Heart left ventricle (tissue), 16 donors: ENCODE results near the gene IQCH. TPM values are rescaled to one million over a fixed set of nuclear protein-coding genes. Genes with fewer than 3 reads are reported as not detected.

Source experiments
- ATAC-seq, 4 donors: fragments of 200-7000 bp; cut with Tn5 transposase; one replicate each; pipeline ENCODE4 v1.9.1; 2020 to 2022; ENCODE audit warnings: moderate library complexity in 4 of 4, mild to moderate bottlenecking in 3 of 4, moderate number of reproducible peaks in 1 of 4
- DNase-seq, 5 donors: peaks; one replicate each; pipeline ENCODE4 v3.0.0-alpha.2; 2020
- H3K27ac ChIP-seq, 12 donors: fragments of 200-600 bp; sonication (generic) in 4 of 12; one replicate each; pipeline versions ENCODE4 v1.5.0 to v1.8.0; 2016 to 2022; ENCODE audit warnings: mild to moderate bottlenecking in 2 of 12
- H3K27me3 ChIP-seq, 9 donors: fragments of 200-600 bp; sonication (generic) in 2 of 9; one replicate each; pipeline versions ENCODE4 v1.5.1 to v1.8.0; 2016 to 2022; ENCODE audit warnings: mild to moderate bottlenecking in 3 of 9
- H3K36me3 ChIP-seq, 9 donors: fragments of 200-600 bp; sonication (generic) in 2 of 9; one replicate each; pipeline versions ENCODE4 v1.5.0 to v1.8.0; 2018 to 2022; ENCODE audit warnings: mild to moderate bottlenecking in 2 of 9
- H3K4me1 ChIP-seq, 12 donors: fragments of 200-600 bp; sonication (generic) in 4 of 12; one replicate each; pipeline versions ENCODE4 v1.5.0 to v1.8.0; 2016 to 2022; ENCODE audit warnings: mild to moderate bottlenecking in 3 of 12
- H3K4me3 ChIP-seq, 12 donors: fragments of 200-600 bp; sonication (generic) in 4 of 12; one replicate each; pipeline versions ENCODE4 v1.5.0 to v1.8.0; 2017 to 2022; ENCODE audit warnings: mild to moderate bottlenecking in 9 of 12, moderate library complexity in 4 of 12
- H3K9me3 ChIP-seq, 12 donors: fragments of 200-600 bp; sonication (generic) in 4 of 12; one replicate each; pipeline versions ENCODE4 v1.5.0 to v1.8.0; 2016 to 2022; ENCODE audit warnings: mild to moderate bottlenecking in 1 of 12
- CTCF ChIP-seq, 12 donors: fragments of 200-600 bp; sonication (generic) in 4 of 12; IDR thresholded peaks; one replicate each; pipeline versions ENCODE4 v1.5.0 to v1.8.0; 2018 to 2022; ENCODE audit warnings: antibody characterized with exemption in 12 of 12, mild to moderate bottlenecking in 5 of 12
- POLR2A ChIP-seq, 2 donors: fragments of 450-650 bp; IDR thresholded peaks; one replicate each; pipeline ENCODE4 v1.6.1; 2017; ENCODE audit warnings: antibody characterized with exemption in 2 of 2, mild to moderate bottlenecking in 2 of 2, moderate library complexity in 2 of 2
- WGBS, 4 donors: extraction: QIAGEN DNeasy Blood & Tissue Kit in 2 of 4; methylation state at CpG; one replicate each; pipeline versions ENCODE4 v1.1.5 to v1.1.7; 2013 to 2018; 5-methylcytosine and 5-hydroxymethylcytosine counted together
- intact Hi-C, 10 donors: fragments of 100-400 bp; cut with DNase I; formaldehyde crosslinking; loops; one replicate each; pipeline versions ENCODE4 v1.11.1 to v1.14.2; 2022
- polyA plus RNA-seq, 2 donors: library from polyadenylated mRNA; stranded (reverse); fragments of 200-250 nt; gene quantifications; one replicate each; pipeline ENCODE4 v1.2.3, GENCODE V29; 2013
- total RNA-seq, 9 donors: library from RNA; depleted of rRNA in 2 of 9; stranded (reverse); fragments of >200 nt in 2 of 9; fragmentation: NEBNext Ultra II Directional in 3 of 9; extraction: Animal tissue kit (Norgen Biotek cat#: 25700) in 3 of 9; gene quantifications; one replicate each; pipeline versions ENCODE4 v1.1.0 to v1.2.4, GENCODE V29; 2016 to 2023
- donor health status: ischemic (EF 13 %, LVEDD 7.1; RV severe dilation, severe dysfunction).
- donor health status: healthy with polysubstance abuse.
- donor health status: DM: no; HTN: yes; CAD: no.
- donor health status: DM: no; HTN: no; CAD: no.
- donor health status: ischemic (EF 25% LVEDD 6.9; RV normal size, moderate dysfunction).
- donor health status: ischemic (EF 25% LVEDD 5.7; RV mildly dilated, moderate dysfunction).
- donor health status: healthy.
- donor health status: DM: yes; HTN: yes; CAD: no.
- donor health status: ischemic (EF 35%, LVEDD 5.7; RV mildly dilated, moderate dysfunction).
- donor health status: nonischemic (EF 11% LVEDD 7.7; RV severe dilation, severe dysfunction).
- donor health status: DM: yes; HTN: yes; CAD: no.
- donor health status: PGD.
- donor health status: ischemic (EF 29% LVEDD 5.4; RV normal size, mild dysfunction).
- donor health status: nonischemic (EF 23%, LVEDD 6.1; RV moderate dilation, normal function).

The IQCH gene
- total and polyA plus RNA-seq, 11 donors: 0.11 to 3.3 (median 1.4) TPM

- TF ChIP-seq CTCF (IDR thresholded peaks at IDR 0.05) (no peak), POLR2A (IDR thresholded peaks at IDR 0.05) (no peak)
- 69 to 76% (median 72%) methylated on average over 4 of the region's 4 CpGs for WGBS, 4 donors
- Histone ChIP-seq H3K27me3 (no peaks in the 10 kb centered on the region), H3K9me3 (no peaks in the 10 kb centered on the region), H3K4me3 (no peak overlapping the region), H3K27ac (no peak overlapping the region), H3K36me3 (no peaks in the 10 kb centered on the region), H3K4me1 (peaks cover 0 to 2% (median 0%) of the 10 kb centered on the region in 12 donors)
- ATAC-seq (no peak), DNase-seq (no peak)
- intact Hi-C loops: no loop called here
These were observed 80.4 kb downstream of the IQCH start for GRCh38 chr15:67335026-67335425.

GRCh38 chr15:67335534-67336222 is 81.1 kb downstream of the IQCH start:
- TF ChIP-seq CTCF (IDR thresholded peaks at IDR 0.05) (no peak), POLR2A (IDR thresholded peaks at IDR 0.05) (no peak)
- Histone ChIP-seq H3K36me3 (no peaks in the 10 kb centered on the region), H3K27ac (no peak overlapping the region), H3K9me3 (no peaks in the 10 kb centered on the region), H3K27me3 (no peaks in the 10 kb centered on the region), H3K4me1 (peaks cover 0 to 2% (median 0%) of the 10 kb centered on the region in 12 donors), H3K4me3 (no peak overlapping the region)
- no peak for DNase-seq
- intact Hi-C loops: no loop called here
- no peak for ATAC-seq
- WGBS, 4 donors: 88 to 95% (median 91%) methylated on average over 2 of the region's 2 CpGs

- 84 to 92% (median 85%) methylated on average over 4 of the region's 4 CpGs for WGBS, 4 donors
- Histone ChIP-seq H3K4me1 (no peaks in the 10 kb centered on the region), H3K36me3 (no peaks in the 10 kb centered on the region), H3K27ac (no peak overlapping the region), H3K9me3 (peaks cover 0 to 11% (median 0%) of the 10 kb centered on the region in 12 donors), H3K4me3 (no peak overlapping the region), H3K27me3 (no peaks in the 10 kb centered on the region)
- DNase-seq (no peak), ATAC-seq (no peak)
- intact Hi-C loops: no loop called here
- TF ChIP-seq POLR2A (IDR thresholded peaks at IDR 0.05) (no peak), CTCF (IDR thresholded peaks at IDR 0.05) (no peak)
These were observed 86.0 kb downstream of the IQCH start for GRCh38 chr15:67340630-67341029.

- H3K9me3 ChIP-seq: peaks cover 0 to 19% (median 1%) of the 10 kb centered on the region in 12 donors
- DNase-seq: no peak
- H3K36me3 ChIP-seq: no peaks in the 10 kb centered on the region
- no peak for TF ChIP-seq POLR2A (IDR thresholded peaks at IDR 0.05)
- TF ChIP-seq CTCF (IDR thresholded peaks at IDR 0.05): no peak
- no peaks in the 10 kb centered on the region for H3K27me3 ChIP-seq
- H3K4me3 ChIP-seq: no peak overlapping the region
- ATAC-seq: no peak
- no peak overlapping the region for H3K27ac ChIP-seq
- 89 to 95% (median 93%) methylated on average over 2 of the region's 2 CpGs for WGBS, 4 donors
- no peaks in the 10 kb centered on the region for H3K4me1 ChIP-seq
- intact Hi-C loops: no loop called here
These were observed 87.0 kb downstream of the IQCH start for GRCh38 chr15:67341539-67341938.
